HG02571 (cell line): ENCODE measurements around the gene TFEB.

ENCODE experiments used
- ATAC-seq: cut with Tn5 transposase; IDR thresholded peaks from one replicate; pipeline ENCODE4 v1.9.1; 2021; ENCODE audit warnings: mild to moderate bottlenecking, moderate library complexity; ENCODE audit not compliant: unreplicated experiment

TFEB gene

GRCh38 chr6:41707565-41708200 is 27.7 kb downstream of the TFEB start:
- ATAC-seq, result no peak

DNA sequence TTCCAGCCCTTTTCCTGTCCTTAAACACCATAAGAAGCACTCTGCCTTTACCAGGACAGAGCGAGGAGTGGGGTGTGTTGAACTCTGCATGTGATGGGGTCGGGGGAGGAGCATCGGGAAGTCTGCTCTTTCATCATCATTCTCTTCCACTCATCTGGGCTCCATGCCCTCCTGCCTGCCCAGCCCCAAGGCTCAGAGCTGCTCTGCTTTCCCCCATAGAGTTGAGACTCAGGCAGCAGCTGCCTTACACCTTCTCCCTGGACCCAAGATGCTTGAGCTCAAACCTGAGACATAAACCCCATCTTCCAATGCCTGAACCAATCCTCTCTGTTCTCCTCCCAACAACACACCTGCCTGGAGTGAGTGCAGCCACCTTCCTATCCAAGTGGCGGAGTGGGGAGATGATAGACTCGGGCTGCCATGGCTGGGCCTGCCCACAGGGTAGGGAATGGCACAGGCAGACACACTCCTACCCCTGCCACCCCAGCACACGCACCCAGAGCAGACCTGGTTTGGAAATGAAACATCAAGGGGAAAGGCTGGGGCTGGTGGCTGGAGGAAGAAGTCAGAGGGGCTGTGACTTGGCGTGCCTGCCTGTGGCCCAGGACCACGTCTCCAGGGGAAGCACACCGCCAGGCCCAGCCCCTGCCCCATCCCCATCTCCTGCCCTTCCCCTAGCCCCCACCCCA is 28.4 kb downstream of the TFEB start:
- no peak for ATAC-seq

DNA sequence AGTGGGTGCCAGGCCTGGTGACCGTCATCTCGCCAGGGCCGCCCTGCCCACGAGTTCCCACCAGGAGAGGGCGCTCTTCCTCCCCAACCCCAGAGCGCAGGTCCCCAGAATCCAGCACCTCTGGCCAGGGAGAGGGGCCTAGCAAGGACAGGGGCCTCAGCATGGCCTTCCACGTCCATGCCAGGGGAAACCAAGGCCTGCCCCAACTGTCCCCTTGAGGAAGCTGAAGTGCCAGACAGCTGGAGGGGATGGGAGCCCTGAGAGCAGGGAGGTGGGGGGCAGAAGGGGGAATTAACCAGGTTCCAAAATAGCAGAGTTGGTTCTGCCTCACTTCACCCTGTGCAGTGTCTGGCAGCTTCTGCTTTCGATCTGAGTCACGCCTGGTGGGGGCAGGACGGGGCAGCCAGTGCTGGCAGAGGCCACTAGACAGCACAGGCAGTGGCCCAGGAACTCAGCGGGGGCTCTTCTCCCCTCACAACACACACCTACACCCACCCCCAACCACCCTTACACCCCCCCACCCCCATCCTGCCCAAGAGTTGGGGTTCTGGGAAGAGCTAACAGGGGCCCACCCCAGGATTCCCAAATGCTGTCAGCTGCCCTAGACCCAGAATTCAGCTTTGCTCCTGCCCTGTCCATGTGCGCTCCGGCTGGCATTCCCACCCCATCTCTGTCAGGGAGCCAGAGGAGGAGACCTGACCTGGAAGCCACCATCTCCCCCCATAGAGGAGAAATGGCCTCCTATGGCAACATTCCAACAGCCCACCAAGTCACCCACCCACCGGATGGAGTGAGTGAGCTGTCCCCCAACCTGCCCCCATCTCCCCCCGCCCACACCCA is 29.2 kb downstream of the TFEB start:
- ATAC-seq, result peak; percentile 62

DNA sequence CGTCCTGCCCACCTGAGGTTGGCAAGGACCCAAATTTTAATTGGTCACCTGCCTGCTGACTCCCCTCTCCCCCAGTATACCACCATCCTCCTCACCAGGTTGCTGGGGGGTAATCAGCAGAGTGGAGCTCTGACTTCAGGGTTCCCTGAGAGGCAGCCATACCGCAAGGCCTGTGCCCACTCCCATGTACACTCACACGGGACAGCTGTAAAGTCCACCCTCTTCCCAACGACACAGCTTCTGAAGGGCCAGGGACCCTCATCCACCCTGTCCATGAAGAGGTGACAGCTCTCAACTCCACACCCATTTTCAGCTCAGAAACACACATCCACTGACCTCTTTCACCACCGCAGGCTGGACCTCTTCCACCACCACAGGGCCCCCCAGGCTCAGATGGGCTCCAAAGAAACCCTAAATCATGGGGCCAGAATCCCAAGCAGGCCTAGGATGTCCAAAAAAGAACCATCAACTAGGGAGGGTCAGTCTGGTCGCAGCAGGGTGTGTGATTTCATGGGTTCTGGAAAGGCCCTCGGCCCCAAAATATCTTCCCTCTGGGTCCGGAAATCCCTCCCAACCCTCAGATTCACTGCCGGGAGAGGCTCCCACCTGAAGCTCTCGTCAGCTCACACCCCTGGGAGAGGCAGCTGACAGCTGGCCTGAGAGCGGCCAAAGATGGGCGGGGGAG is 30.0 kb downstream of the TFEB start:
- no peak for ATAC-seq

GRCh38 chr6:41704656-41705310 is 30.6 kb downstream of the TFEB start:
- no peak for ATAC-seq

DNA sequence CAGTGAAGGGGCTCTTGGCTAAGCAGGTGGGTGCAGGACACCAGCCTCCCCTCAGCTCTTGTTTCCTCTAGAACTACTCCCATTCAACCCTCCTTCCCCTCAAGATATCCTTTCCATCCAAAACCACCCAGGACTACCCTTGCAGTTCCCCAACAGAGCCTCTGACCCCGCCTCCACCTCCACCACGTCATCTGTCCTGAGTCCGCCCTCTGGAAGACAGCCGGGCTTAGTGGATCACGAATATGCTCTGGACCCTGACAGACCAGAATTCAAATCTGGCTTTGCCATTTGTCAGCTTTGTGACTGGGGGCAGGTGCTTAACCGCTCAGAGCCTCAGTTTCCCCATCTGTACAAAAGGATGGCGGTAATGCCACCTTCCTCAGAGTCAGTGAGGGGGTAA is 31.4 kb downstream of the TFEB start:
- ATAC-seq, result no peak

DNA sequence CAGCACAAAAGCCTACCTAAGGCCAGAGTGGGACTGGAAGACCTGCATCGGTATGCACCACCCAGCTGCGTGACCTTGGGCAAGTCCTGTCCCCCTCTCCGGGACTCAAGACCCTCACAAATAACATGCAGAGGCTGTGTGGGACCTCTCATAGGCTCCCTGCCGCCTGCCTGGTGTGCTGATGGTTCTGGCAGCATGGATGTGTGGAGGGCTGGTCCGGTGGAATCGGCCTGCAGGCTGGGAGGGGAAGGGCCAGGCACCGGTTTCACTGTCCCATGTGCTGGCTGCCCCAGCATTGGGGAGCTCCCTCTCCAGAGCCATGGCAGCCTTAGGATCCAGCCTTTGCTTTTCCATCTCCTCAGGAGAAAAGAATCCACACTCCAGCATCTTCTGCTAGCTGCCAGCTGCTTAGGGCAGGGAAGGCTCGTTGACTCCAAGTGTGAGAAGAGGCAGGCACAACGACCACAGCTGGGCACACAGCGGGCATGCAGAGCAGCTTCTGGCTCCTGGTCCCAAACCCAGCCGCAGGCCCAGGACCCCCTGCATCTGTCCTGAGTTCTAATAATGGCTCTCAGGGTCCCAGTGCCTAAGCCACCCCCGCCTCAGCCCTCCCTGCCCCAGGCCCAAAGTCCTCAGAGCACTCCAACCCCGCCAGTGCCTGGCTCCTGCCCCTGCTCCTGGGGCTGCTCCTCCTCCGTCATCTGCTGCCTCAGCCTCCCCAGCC is 32.5 kb downstream of the TFEB start:
- ATAC-seq, result no peak

GRCh38 chr6:41702089-41702745 is 33.2 kb downstream of the TFEB start:
- no peak for ATAC-seq

DNA sequence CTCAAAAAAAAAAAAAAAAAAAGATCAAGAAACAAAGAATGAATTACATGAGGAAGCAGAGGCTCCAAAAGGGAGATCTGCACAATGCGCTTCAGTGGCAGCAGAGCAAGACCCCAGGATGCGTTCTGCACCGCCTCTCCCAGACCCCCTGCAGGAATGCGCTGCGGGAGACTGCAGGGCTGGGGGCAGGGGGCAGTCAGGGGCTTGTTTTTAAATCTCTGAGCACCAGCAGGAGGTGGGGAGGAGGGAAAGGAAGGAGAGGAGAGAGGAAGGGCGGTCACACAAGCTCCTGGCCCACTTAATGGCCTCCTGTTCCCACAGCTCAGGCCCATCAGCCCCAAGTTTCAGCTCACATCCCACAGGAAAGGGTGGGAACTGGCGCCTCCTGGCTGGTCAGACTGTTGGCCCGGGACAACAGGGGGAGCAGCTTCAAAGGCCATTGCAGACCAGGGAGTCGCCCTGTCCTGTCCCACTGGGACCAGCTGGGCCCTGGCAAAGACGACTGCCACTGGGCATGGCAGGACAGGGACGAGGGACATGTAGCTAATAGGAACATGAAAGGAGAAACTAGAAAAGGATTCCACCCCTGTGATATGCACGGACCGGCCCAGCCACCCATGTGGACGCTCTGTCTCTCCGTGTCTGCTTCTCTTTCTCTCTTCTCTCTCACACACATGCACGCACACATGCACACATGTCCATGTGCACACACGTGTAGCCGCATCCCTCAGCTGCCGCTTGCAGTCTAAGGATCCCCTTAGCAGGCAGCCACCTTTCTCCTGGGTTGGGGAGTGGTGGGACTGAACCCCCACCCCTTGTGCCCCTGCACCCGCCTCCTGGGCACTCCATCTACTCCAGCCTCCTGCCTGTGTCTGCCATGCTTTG is 34.7 kb downstream of the TFEB start:
- no peak for ATAC-seq

DNA sequence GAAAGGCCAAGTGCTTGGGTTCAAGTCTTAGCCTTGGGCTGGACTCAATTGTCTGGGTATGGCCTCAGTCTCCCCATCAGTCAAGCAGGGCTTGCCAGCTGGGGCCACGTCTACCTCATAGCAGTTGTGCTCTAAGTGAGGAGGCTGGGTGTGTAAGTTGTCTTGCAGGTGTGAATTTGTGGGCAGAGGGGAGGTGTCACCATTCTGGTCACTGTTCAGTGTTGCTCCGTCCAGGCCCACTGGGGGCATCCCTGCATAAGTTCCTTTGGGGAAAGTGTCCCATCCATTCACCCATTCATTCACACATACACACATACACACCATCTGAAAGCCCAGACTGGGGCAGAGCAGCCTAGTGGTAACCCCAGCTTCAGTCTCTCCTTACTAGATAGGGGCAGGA is 36.3 kb downstream of the TFEB start:
- ATAC-seq, result no peak

GRCh38 chr6:41697861-41698781 is 37.3 kb downstream of the TFEB start:
- ATAC-seq, result no peak

GRCh38 chr6:41696788-41697187 is 38.6 kb downstream of the TFEB start:
- no peak for ATAC-seq

DNA sequence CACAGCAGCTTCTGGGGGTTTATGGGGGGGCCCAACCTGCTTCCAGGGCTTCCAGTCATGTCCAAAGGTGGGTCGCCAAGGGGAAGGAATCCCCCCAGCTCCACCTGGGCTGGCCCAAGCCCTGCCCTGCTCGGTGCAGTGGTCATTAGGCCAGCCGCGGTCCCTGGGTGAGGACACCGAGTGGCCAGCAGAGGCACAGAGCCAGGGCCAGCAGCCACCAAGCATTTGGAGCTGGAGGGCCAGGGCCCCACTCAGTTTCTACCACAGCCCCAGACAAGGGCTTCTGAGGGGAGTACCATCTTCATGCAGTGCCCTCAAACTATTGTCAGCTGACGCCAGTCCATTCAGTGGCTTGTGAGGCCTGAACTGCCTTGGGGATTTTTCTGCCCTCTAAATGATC is 39.6 kb downstream of the TFEB start:
- ATAC-seq, result no peak

DNA sequence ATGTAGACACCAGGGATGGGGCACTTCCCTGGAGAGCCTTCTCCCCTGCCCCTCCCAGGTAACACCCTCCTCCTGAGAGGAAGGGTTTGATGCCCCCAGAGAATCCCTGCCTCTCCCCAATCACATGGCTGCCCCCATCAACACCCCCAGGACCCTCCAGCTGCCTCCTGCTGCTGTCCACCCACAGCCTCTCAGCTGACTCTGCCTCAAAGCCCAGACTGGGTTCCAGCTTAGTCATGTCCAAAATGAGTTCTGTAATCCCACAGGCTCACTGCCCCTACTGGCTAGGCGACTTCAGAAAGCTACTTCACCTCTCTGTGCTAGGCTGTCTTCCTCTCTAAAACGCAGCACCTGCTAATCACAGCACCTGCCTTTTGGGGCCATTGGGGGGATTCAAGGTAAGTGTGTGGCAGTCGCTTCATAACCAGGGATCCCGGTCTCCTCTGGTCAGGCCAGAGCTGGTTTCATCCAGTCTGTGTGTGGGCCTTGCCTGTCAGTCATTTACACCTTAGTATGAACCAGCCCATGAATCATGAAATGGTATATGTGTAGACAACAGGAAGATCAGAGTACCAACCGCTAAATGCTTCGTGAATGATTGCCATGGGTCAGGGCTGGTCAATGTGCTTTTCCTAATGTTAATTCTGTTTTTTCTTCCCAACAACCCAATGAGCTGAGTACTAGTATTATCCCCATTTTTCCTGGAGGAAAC is 40.4 kb downstream of the TFEB start:
- no peak for ATAC-seq

DNA sequence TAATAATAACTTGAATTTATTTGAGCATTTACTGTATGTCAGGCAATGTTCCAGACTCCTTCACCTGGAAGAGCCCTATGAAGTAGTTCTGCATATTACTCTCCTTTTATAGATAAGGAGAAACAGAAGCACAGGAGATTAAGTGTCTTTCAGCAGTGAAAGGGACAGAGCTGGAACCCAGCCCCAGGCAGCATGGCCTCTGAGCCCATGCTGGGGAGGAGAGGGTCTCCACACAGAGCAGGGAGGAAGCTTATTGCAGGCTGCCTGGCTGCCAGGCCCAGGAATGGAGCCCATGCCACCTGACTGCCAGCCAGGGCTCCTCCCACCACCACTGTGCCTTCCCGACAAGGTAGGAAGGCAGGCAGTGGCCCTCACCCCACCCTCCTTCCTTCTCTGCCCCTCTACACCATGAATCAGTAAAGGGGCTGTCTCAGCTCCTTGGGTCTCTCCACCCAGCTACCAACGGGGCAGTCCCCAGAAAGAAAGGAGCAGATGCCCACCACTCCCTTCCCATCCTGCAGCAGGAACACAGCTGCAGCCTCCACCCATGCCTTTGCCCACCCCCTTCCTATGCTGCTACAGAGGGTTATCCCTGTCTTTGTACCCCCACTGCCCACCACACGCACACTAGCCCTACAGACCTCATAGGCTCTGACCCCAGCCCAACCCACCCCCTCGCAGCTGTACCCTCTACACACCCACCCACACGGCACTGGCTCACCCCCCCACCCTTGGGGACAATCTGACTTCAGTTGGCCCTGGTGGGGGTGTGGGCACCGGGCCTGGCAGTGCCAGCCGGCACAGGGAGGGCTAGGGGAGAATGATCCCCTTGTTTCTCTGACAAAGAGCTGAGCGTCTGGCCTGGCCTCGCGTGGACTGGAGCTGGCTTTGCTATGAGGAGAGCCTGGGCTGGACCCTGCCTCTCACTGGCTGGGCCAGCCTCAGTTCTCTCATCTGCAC is 41.8 kb downstream of the TFEB start:
- no peak for ATAC-seq

DNA sequence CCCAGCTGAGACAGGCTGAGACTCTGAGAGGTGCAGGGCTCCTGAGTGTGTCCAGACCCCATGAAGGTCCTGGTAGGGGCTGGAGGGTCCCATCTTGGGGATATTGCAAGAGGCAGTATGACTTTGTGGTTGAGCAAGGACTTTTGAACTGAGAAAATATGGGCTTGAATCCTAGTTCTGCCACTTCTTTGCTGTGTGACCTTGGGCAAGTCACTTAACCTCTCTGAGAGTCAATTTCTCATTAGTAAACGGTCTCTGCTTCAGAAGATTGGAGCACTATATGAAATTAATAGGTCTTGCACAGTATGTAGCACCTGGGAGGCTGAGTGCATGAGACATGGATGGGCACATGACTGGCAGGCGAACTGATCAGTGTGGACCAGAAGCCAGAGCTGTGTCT is 42.7 kb downstream of the TFEB start:
- no peak for ATAC-seq
